ENCODE results near the gene C16orf74.

DNA sequence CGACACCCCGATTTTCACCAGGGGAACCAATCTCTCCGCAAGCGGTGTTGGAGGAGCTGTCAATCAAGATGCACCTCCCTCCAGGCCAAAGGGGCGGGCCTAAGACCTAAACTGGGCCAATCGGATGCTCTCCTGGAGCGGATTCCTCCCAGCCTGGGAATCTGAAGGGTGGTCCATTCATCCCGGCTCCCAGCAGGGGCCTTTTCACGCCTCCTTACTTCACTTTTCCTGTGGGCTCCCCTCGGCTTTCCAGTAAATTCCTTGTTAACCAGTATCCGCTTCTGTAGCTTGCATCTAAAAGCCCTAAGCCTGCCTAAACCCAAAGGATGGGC is 17.1 kb downstream of the C16orf74 start:
- no peak for TF ChIP-seq EZH2 (IDR thresholded peaks at IDR 0.05; ENCODE audit: insufficient read depth, low read length)
- TF ChIP-seq, protein P1, sequence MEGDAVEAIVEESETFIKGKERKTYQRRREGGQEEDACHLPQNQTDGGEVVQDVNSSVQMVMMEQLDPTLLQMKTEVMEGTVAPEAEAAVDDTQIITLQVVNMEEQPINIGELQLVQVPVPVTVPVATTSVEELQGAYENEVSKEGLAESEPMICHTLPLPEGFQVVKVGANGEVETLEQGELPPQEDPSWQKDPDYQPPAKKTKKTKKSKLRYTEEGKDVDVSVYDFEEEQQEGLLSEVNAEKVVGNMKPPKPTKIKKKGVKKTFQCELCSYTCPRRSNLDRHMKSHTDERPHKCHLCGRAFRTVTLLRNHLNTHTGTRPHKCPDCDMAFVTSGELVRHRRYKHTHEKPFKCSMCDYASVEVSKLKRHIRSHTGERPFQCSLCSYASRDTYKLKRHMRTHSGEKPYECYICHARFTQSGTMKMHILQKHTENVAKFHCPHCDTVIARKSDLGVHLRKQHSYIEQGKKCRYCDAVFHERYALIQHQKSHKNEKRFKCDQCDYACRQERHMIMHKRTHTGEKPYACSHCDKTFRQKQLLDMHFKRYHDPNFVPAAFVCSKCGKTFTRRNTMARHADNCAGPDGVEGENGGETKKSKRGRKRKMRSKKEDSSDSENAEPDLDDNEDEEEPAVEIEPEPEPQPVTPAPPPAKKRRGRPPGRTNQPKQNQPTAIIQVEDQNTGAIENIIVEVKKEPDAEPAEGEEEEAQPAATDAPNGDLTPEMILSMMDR (IDR thresholded peaks at IDR 0.05; ENCODE audit: insufficient read depth, low read depth, low read length), result no peak
